MM.1S (cell line): ENCODE results near the gene PRKAR1B.
"Not testable (repeated sequence)": the region's sequence is repeated elsewhere in the genome, so short reads cannot be mapped to it uniquely, and the experiment has no call there.

ENCODE experiments used
- DNase-seq: peaks from one replicate; pipeline ENCODE4 v3.0.0-alpha.2; 2015
- H2AFZ ChIP-seq: fragments of 300-600 bp; sonication (generic); 2 replicates; pipeline ENCODE4 v1.6.0; 2016; ENCODE audit warnings: antibody characterized with exemption, low read length
- H3F3A ChIP-seq: fragments of 300-600 bp; sonication (generic); 2 replicates; pipeline ENCODE4 v1.6.1; 2016; ENCODE audit warnings: mild to moderate bottlenecking, antibody characterized with exemption, low read length, moderate library complexity, mixed read lengths; ENCODE audit not compliant: insufficient read depth
- H3K27ac ChIP-seq: fragments of 300-600 bp; sonication (generic); 2 replicates; pipeline ENCODE4 v1.5.1; 2016; ENCODE audit warnings: mild to moderate bottlenecking, low read length
- H3K27me3 ChIP-seq: fragments of 300-600 bp; sonication (generic); replicated peaks from 2 replicates; pipeline ENCODE4 v1.6.0; 2016; ENCODE audit warnings: low read length; ENCODE audit not compliant: insufficient read depth
- H3K36me3 ChIP-seq: fragments of 300-600 bp; sonication (generic); replicated peaks from 2 replicates; pipeline ENCODE4 v1.6.1; 2016; ENCODE audit warnings: mild to moderate bottlenecking, low read length, mixed read lengths; ENCODE audit not compliant: insufficient read depth
- H3K4me1 ChIP-seq: fragments of 300-600 bp; sonication (generic); 2 replicates; pipeline ENCODE4 v1.6.1; 2016; ENCODE audit warnings: low read length, mixed read lengths
- H3K4me2 ChIP-seq: fragments of 300-600 bp; sonication (generic); 2 replicates; pipeline ENCODE4 v1.6.0; 2016; ENCODE audit warnings: low read depth, low read length
- H3K4me3 ChIP-seq: fragments of 300-600 bp; sonication (generic); 2 replicates; pipeline ENCODE4 v1.5.1; 2016; ENCODE audit warnings: low read length, mixed read lengths
- H3K79me2 ChIP-seq: fragments of 300-600 bp; sonication (generic); 2 replicates; pipeline ENCODE4 v1.6.1; 2016; ENCODE audit warnings: mixed run types, low read length, mixed read lengths
- H3K9ac ChIP-seq: fragments of 300-600 bp; sonication (generic); 2 replicates; pipeline ENCODE4 v1.6.1; 2016; ENCODE audit warnings: low read length, mixed read lengths
- H3K9me2 ChIP-seq: fragments of 300-600 bp; sonication (generic); replicated peaks from 2 replicates; pipeline ENCODE4 v1.6.1; 2016; ENCODE audit warnings: mild to moderate bottlenecking, low read length, mixed read lengths; ENCODE audit not compliant: insufficient read depth
- H3K9me3 ChIP-seq: fragments of 300-600 bp; sonication (generic); replicated peaks from 2 replicates; pipeline ENCODE4 v1.6.1; 2016; ENCODE audit warnings: mild to moderate bottlenecking, low read length, mixed read lengths; ENCODE audit not compliant: insufficient read depth
- H4K20me1 ChIP-seq: fragments of 300-600 bp; sonication (generic); 2 replicates; pipeline ENCODE4 v1.6.1; 2016; ENCODE audit warnings: mild to moderate bottlenecking, low read length, moderate library complexity, mixed read lengths; ENCODE audit not compliant: insufficient read depth
- CTCF ChIP-seq: fragments of 300-600 bp; sonication (generic); IDR thresholded peaks from 2 replicates; pipeline ENCODE4 v1.5.1; 2016; ENCODE audit warnings: antibody characterized with exemption, low read length, mixed read lengths
- EZH2 ChIP-seq: fragments of 300-600 bp; sonication (generic); optimal IDR thresholded peaks from 2 replicates; pipeline ENCODE3; 2017; ENCODE audit warnings: low read depth, mild to moderate bottlenecking, antibody characterized with exemption, low read length, mixed read lengths
- EZH2phosphoT487 ChIP-seq: fragments of 300-600 bp; sonication (generic); IDR thresholded peaks from 2 replicates; pipeline ENCODE4 v1.6.1; 2018; ENCODE audit warnings: antibody characterized with exemption, low read length

PRKAR1B gene

GRCh38 chr7:552868-553635 is 174.0 kb downstream of the PRKAR1B start:
- Histone ChIP-seq H3K9me3 (no peaks in the 10 kb centered on the region), H3K4me2 (no peak overlapping the region), H3K9ac (no peak overlapping the region), H3K4me3 (no peak overlapping the region), H3K79me2 (no peaks in the 10 kb centered on the region), H3K4me1 (no peaks in the 10 kb centered on the region), H4K20me1 (no peaks in the 10 kb centered on the region), H3K27ac (no peak overlapping the region), H3K36me3 (no peaks in the 10 kb centered on the region), H3K27me3 (no peaks in the 10 kb centered on the region), H3K9me2 (no peaks in the 10 kb centered on the region), H3F3A (no peaks in the 10 kb centered on the region), H2AFZ (no peak overlapping the region)
- TF ChIP-seq EZH2phosphoT487 (no peak), CTCF (no peak), EZH2 (no peak)
- DNase-seq, result no peak

DNA sequence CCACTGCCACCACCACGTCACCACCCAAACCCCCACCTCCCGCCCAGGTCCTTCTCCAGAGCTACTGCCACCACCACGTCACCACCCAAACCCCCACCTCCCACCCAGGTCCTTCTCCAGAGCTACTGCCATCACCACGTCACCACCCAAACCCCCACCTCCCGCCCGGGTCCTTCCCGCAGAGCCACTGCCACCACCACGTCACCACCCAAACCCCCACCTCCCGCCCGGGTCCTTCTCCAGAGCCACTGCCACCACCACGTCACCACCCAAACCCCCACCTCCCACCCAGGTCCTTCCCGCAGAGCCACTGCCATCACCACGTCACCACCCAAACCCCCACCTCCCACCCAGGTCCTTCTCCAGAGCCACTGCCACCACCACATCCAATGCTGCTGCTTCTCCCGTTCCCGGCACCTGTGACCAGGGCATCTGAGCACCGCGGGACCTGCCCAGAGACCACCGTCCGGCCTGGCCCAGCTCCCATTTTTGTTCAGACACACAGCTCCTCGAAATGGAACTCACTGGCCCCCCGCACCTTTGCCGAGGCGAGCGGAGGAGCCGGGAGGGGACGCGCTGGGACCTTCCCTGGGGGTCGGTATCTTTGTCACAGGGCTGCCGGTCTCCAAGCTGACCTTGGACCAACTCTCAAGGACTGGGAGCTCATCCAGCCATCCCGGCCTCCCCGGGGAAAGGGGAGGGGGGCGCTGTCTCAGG is 174.8 kb downstream of the PRKAR1B start:
- H3K36me3 ChIP-seq, result not testable (repeated sequence)

GRCh38 chr7:551615-551970 is 175.5 kb downstream of the PRKAR1B start:
- H3K9me3 ChIP-seq, H2AFZ ChIP-seq, H3K27me3 ChIP-seq, DNase-seq, H3F3A ChIP-seq, H4K20me1 ChIP-seq, H3K36me3 ChIP-seq, H3K27ac ChIP-seq, H3K4me3 ChIP-seq, H3K9me2 ChIP-seq, H3K79me2 ChIP-seq, H3K4me2 ChIP-seq, H3K9ac ChIP-seq, H3K4me1 ChIP-seq: not testable (repeated sequence)

More for the DNA sequence above, 174.8 kb downstream of the PRKAR1B start:
- not testable (repeated sequence) for H3K4me2 ChIP-seq, H3K4me3 ChIP-seq, H3F3A ChIP-seq, H3K9ac ChIP-seq, H3K79me2 ChIP-seq, H3K27me3 ChIP-seq, H3K9me2 ChIP-seq, H4K20me1 ChIP-seq, H3K4me1 ChIP-seq, H2AFZ ChIP-seq, H3K9me3 ChIP-seq, DNase-seq, H3K27ac ChIP-seq

GRCh38 chr7:550881-551614 is 176.0 kb downstream of the PRKAR1B start:
- Histone ChIP-seq H3K27me3 (no peaks in the 10 kb centered on the region), H3K9ac (no peak overlapping the region), H3K4me1 (no peaks in the 10 kb centered on the region), H3K27ac (no peak overlapping the region), H4K20me1 (no peaks in the 10 kb centered on the region), H3K36me3 (no peaks in the 10 kb centered on the region), H3K9me3 (no peaks in the 10 kb centered on the region), H3K9me2 (no peaks in the 10 kb centered on the region), H2AFZ (no peak overlapping the region), H3F3A (no peaks in the 10 kb centered on the region), H3K79me2 (no peaks in the 10 kb centered on the region), H3K4me2 (no peak overlapping the region), H3K4me3 (no peak overlapping the region)
- TF ChIP-seq EZH2 (no peak), CTCF (no peak), EZH2phosphoT487 (no peak)
- DNase-seq, result no peak
